22Rv1 (cell line): ENCODE measurements around the gene SLC17A4.

Experiments
- H3K27ac ChIP-seq: fragments of 450-650 bp; 2 replicates; pipeline ENCODE4 v1.5.1; 2017
- CTCF ChIP-seq: fragments of 450-650 bp; IDR thresholded peaks from 2 replicates; pipeline ENCODE4 v1.5.1; 2017; ENCODE audit warnings: mild to moderate bottlenecking
- ZFX ChIP-seq: fragments of 450-650 bp; IDR thresholded peaks from 2 replicates; pipeline ENCODE4 v1.6.1; 2017; ENCODE audit warnings: antibody characterized with exemption, borderline replicate concordance

Gene SLC17A4

GRCh38 chr6:25769983-25770382 lies 15.4 kb downstream of the SLC17A4 start:
- H3K27ac ChIP-seq: no peak overlapping the region
- TF ChIP-seq ZFX: no peak
- no peak for TF ChIP-seq CTCF

- H3K27ac ChIP-seq: no peak overlapping the region
- TF ChIP-seq ZFX: no peak
- no peak for TF ChIP-seq CTCF
Observed at GRCh38 chr6:25774120-25774715, 19.7 kb downstream of the SLC17A4 start.

- H3K27ac ChIP-seq: no peak overlapping the region
- TF ChIP-seq CTCF (no peak), ZFX (no peak)
Observed at GRCh38 chr6:25777031-25777430, 22.5 kb downstream of the SLC17A4 start.

GRCh38 chr6:25777856-25778649 lies 23.5 kb downstream of the SLC17A4 start:
- no peak for TF ChIP-seq ZFX
- TF ChIP-seq CTCF: no peak
- H3K27ac ChIP-seq: no peak overlapping the region

- TF ChIP-seq CTCF: no peak
- TF ChIP-seq ZFX: no peak
Observed at GRCh38 chr6:25781134-25781533, 26.6 kb downstream of the SLC17A4 start.

GRCh38 chr6:25787428-25787827 lies 32.9 kb downstream of the SLC17A4 start:
- no peak overlapping the region for H3K27ac ChIP-seq

More at GRCh38 chr6:25781134-25781533, 26.6 kb downstream of the SLC17A4 start:
- H3K27ac ChIP-seq: no peak overlapping the region

More at GRCh38 chr6:25787428-25787827, 32.9 kb downstream of the SLC17A4 start:
- TF ChIP-seq ZFX (no peak), CTCF (no peak)
